GM10847 (cell line): ENCODE results near the gene FLNA.

ENCODE experiments used
- POLR2A ChIP-seq: IDR thresholded peaks from 2 replicates; pipeline ENCODE4 v1.6.1; 2011; ENCODE audit not compliant: insufficient read length; ENCODE audit errors: extremely low read depth

The FLNA gene

DNA sequence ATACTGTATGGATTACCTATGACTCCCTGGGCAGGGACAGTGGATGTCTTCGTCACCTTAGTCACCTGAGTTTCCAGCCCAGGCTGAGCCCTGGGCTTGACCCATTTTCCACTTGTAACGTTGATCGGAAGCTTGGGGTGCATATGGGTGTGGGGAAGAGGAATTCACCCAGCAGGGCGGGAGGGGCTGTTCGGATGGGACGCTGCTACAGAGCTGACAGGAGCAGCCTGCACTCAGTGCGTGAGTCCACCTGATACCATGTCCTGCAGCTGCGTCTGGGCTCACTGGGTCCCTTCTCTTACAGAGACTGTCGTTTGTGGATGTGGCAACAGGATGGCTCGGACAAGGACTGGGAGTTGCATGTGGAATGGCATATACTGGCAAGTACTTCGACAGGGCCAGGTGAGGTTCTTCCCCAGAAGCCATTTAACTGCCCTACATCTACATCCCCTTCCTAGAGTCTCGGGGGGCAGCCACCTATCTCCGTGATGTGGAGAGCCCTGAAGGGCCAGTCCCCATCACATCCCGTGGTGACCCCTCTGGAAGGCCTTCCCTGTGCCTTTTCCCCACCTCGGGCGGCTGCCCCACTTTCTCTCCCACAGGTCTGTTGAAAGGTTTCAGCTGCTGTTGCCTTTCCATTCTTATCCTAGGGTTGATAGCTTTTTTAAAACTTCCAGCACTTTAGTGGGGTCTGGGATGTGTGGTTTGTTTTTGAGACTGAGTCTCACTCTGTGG is 65.2 kb downstream of the FLNA start:
- TF ChIP-seq POLR2A = no peak

DNA sequence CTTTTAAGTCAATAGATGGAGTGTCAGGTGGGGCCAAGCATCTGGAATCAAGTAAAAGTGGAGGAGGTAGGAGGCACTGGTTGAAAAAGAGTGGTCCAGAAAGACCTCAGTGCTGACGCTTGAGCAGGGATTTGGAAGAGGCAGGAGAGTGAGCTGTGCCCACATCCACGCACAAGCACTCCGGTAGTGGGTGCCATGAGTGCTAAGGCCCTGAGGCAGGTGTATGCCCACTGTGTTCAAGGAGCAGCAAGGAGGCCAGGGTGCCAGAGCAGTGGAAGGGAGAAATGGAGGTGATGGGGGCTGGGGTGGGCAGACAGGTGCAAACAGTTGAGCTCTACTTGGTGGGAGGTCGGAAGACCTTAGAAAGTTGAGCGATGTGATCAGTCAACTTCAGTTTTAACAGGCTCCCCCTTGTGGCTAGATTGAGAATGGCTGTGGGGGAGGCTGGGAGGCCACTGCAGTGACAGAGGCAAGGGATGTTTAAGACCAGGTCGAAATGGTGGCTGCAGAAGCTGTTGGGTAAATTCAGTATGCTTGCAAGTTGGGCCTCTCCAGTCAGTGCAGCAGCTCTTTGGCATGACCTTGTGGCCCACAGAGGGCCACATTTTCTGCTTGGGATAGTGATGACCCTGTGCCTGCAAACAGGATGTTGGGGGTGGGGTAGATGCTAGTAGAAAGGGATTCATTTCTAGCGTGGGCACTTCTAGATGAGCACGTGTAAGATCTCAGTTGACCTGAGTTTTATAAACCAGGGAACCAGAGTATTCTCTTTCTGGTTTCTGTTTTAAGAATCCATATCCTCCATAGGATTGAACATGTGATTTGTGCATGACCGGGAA is 66.1 kb downstream of the FLNA start:
- TF ChIP-seq POLR2A = no peak

DNA sequence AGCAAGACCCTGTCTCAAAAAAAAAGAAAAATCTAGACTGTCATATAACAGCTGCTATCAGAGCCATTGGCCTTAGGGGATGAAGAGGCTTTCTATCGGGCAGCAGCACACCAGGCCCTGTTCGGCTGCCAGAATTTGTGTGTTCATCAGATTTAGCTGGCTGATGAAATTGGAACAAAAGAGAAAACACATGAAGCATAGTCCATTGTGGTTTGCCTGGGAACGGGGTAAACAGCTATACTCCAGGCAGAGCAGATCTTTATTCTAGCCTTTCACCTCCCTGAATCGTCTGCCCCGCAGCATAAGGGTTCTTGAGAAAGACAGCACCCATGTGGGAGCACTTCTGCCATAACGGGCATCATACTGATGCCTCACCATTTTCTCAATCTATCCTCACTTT is 67.2 kb downstream of the FLNA start:
- no peak for TF ChIP-seq POLR2A

DNA sequence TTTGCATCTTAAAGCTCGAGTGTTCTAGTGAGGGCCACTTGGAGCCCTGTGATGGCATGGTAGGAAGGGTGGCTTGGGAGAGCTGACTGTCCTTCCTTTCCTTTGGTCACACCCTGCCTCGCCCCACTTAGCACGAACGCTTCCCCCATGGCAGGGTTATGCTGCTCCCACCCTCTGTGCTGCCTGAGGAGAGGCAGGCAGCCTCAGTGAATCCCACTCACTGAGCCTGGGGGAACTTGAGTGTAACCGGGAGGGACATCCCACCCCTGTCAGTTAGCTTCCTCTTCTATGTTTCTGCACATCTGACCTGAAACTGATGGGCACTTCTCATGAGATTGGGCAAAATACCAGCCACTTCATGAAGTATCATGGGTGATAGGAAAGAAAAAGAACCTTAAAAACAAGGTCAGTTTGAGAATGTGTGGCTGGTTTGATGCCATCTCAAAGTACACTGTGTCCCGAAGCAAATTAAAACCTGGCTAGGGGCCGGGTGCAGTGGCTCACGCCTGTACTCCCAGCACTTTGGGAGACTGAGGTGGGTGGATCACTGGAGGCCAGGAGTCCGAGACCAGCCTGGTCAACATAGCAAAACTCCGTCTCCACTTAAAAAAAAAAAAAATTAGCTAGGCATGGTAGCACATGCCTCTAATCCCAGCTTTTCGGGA is 68.8 kb downstream of the FLNA start:
- no peak for TF ChIP-seq POLR2A

DNA sequence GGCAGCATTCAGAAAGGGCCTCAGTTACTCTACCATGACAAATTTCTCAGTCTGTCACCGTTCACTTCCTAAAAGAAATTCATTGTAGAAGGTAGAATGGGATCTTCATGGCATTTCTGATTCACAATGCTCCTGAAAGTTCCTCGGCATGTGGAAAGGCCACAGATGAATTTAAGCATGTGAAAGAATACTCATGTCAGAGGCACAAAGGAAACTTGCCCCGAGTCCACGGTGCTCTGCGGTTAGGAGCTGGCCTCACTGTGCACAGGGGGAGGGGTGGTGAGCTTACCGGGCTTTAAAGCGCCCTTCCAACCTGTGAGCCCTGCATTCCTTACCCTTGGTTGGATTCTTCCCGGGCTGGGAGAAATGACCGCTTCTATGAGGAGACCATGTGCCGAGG is 69.6 kb downstream of the FLNA start:
- no peak for TF ChIP-seq POLR2A

DNA sequence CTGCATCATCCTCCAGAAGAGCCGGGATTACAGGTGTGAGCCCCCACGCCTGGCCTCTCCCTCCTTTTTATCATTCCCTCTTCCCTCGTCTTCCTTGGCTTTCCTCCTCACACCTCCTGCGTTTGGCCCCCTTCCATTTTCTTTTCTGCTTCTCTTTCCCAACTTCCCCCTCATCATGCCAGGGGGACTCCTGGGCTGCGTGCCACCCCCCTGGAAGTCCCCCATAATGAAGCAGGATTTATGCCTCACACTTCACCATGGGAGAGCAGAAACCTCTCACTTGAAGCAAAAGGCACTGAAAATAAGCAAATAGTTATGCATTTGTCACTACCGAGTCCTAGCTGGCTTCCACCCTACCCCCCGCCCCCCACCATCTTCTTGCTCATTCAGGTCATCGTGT is 71.0 kb downstream of the FLNA start:
- no peak for TF ChIP-seq POLR2A

DNA sequence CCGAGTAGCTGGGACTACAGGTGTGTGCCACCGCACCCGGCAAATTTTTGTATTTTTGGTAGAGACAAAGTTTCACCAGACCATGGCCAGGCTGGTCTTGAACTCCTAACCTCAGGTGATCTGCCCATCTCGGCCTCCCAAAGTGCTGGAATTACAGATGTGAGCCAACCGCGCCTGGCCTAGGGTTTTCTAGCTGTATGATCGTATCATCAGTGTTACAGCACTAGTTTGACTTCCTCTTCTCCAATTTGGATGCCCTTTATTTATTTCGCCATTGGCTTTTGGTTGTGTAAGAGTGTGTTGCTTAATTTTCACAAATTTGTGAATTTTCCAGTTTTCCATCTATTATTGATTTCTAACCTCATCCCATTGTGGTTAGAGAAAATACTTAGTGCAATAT is 73.6 kb downstream of the FLNA start:
- TF ChIP-seq POLR2A = no peak
